Breast epithelium (tissue), 4 donors: ENCODE data around the gene ERCC6L. TPM values are rescaled to one million over a fixed set of nuclear protein-coding genes. Genes with fewer than 3 reads are reported as not detected.
A peak's percentile ranks its signal among the peaks of the same experiment; 100 is the strongest.

Experiments
- DNase-seq, 2 donors: peaks; one replicate each; pipeline ENCODE4 v3.0.0-alpha.2; 2019; ENCODE audit warnings: low spot score in 2 of 2
- H3K27ac ChIP-seq, 2 donors: fragments of 200-600 bp; sonication (generic) in 1 of 2; one replicate each; pipeline ENCODE4 v1.5.1; 2016 to 2019; ENCODE audit warnings: mild to moderate bottlenecking in 1 of 2
- H3K27me3 ChIP-seq, 2 donors: fragments of 200-600 bp; sonication (generic) in 1 of 2; one replicate each; pipeline versions ENCODE4 v1.5.1 to v1.6.0; 2017 to 2019; ENCODE audit warnings: control low read depth in 1 of 2, mild to moderate bottlenecking in 1 of 2
- H3K36me3 ChIP-seq: fragments of 200-600 bp; one replicate; pipeline ENCODE4 v1.5.1; 2019
- H3K4me1 ChIP-seq, 2 donors: fragments of 200-600 bp; sonication (generic); one replicate each; pipeline ENCODE4 v1.5.1; 2016 to 2019; ENCODE audit warnings: control low read depth in 1 of 2
- H3K4me3 ChIP-seq, 3 donors: fragments of 200-600 bp; sonication (generic); 1 replicate in 2 of 3; 2 replicates in 1 of 3; pipeline ENCODE4 v1.5.1; 2016 to 2019; ENCODE audit warnings: mild to moderate bottlenecking in 3 of 3, moderate library complexity in 2 of 3
- H3K9me3 ChIP-seq, 2 donors: fragments of 200-600 bp; sonication (generic) in 1 of 2; one replicate each; pipeline ENCODE4 v1.5.1; 2016 to 2019; ENCODE audit warnings: control low read depth in 1 of 2
- CTCF ChIP-seq, 3 donors: fragments of 450-650 bp; IDR thresholded peaks; one replicate each; pipeline ENCODE4 v1.5.1; 2016 to 2017; ENCODE audit warnings: antibody characterized with exemption in 3 of 3, mild to moderate bottlenecking in 3 of 3, moderate library complexity in 3 of 3
- POLR2A ChIP-seq: fragments of 450-650 bp; IDR thresholded peaks from one replicate; pipeline ENCODE4 v1.6.1; 2016; ENCODE audit warnings: antibody characterized with exemption, mild to moderate bottlenecking, moderate library complexity
- POLR2AphosphoS5 ChIP-seq, 3 donors: sonication (generic); formaldehyde crosslinking; IDR thresholded peaks; one replicate each; pipeline ENCODE4 v1.6.1; 2017; ENCODE audit warnings: antibody characterized with exemption in 3 of 3
- intact Hi-C: fragments of 100-400 bp; cut with DNase I; formaldehyde crosslinking; loops from one replicate; pipeline ENCODE4 v1.15.1; 2023; ENCODE audit warnings: low total_unique reads
- total RNA-seq, 3 donors: library from RNA; depleted of rRNA; stranded (reverse); fragments of >200 nt; gene quantifications; one replicate each; pipeline ENCODE4 v1.1.0, GENCODE V29; 2016

The ERCC6L gene
- total RNA-seq, 3 donors from 2014 or later, result 0.15 to 0.33 TPM; not detected in 1

GRCh38 chrX:72247206-72247942, 8.5 kb upstream of the ERCC6L start:
- H3K9me3 ChIP-seq, result no peaks in the 10 kb centered on the region
- H3K27ac ChIP-seq, result no peak overlapping the region
- intact Hi-C loops, result no loop called here
- DNase-seq, result no peak
- H3K27me3 ChIP-seq, result peaks cover 0 to 14% of the 10 kb centered on the region in 2 donors
- no peaks in the 10 kb centered on the region for H3K4me1 ChIP-seq
- no peaks in the 10 kb centered on the region for H3K36me3 ChIP-seq
- no peak for TF ChIP-seq POLR2A
- no peak for TF ChIP-seq CTCF (IDR thresholded peaks at IDR 0.05)
- TF ChIP-seq POLR2AphosphoS5 (IDR thresholded peaks at IDR 0.05), result no peak
- H3K4me3 ChIP-seq, result no peak overlapping the region

- Histone ChIP-seq H3K27me3 (peaks cover 0 to 14% of the 10 kb centered on the region in 2 donors), H3K4me3 (no peak overlapping the region), H3K36me3 (no peaks in the 10 kb centered on the region), H3K4me1 (no peaks in the 10 kb centered on the region), H3K9me3 (no peaks in the 10 kb centered on the region), H3K27ac (no peak overlapping the region)
- peak in 1 of 2 donors; percentile 26 for DNase-seq
- intact Hi-C loops, result no loop called here
- TF ChIP-seq CTCF (IDR thresholded peaks at IDR 0.05), result peak; percentile 27 to 61 (median 34)
- no peak for TF ChIP-seq POLR2AphosphoS5 (IDR thresholded peaks at IDR 0.05)
- no peak for TF ChIP-seq POLR2A
Measured at GRCh38 chrX:72245461-72246089, 6.7 kb upstream of the ERCC6L start.

GRCh38 chrX:72243472-72243871, 4.6 kb upstream of the ERCC6L start:
- Histone ChIP-seq H3K27me3 (peaks cover 0 to 14% of the 10 kb centered on the region in 2 donors), H3K9me3 (no peaks in the 10 kb centered on the region), H3K4me3 (no peak overlapping the region), H3K4me1 (no peaks in the 10 kb centered on the region), H3K36me3 (no peaks in the 10 kb centered on the region), H3K27ac (no peak overlapping the region)
- DNase-seq, result no peak
- intact Hi-C loops, result no loop called here
- TF ChIP-seq POLR2A (no peak), POLR2AphosphoS5 (IDR thresholded peaks at IDR 0.05) (no peak), CTCF (IDR thresholded peaks at IDR 0.05) (no peak)

GRCh38 chrX:72240976-72241375, 2.1 kb upstream of the ERCC6L start:
- TF ChIP-seq POLR2A (no peak), CTCF (IDR thresholded peaks at IDR 0.05) (no peak), POLR2AphosphoS5 (IDR thresholded peaks at IDR 0.05) (no peak)
- no peak overlapping the region for H3K4me3 ChIP-seq
- no peak overlapping the region for H3K27ac ChIP-seq
- no peaks in the 10 kb centered on the region for H3K36me3 ChIP-seq
- intact Hi-C loops, result no loop called here
- no peaks in the 10 kb centered on the region for H3K4me1 ChIP-seq
- no peaks in the 10 kb centered on the region for H3K9me3 ChIP-seq
- peaks cover 0 to 14% of the 10 kb centered on the region in 2 donors for H3K27me3 ChIP-seq
- no peak for DNase-seq

GRCh38 chrX:72238183-72238582, 644 bp downstream of the ERCC6L start:
- no peak overlapping the region for H3K4me3 ChIP-seq
- no peaks in the 10 kb centered on the region for H3K36me3 ChIP-seq
- H3K27me3 ChIP-seq, result peaks cover 0 to 2% of the 10 kb centered on the region in 2 donors
- H3K9me3 ChIP-seq, result no peaks in the 10 kb centered on the region
- no peak for DNase-seq
- no peak overlapping the region for H3K27ac ChIP-seq
- TF ChIP-seq POLR2A (no peak), POLR2AphosphoS5 (IDR thresholded peaks at IDR 0.05) (no peak), CTCF (IDR thresholded peaks at IDR 0.05) (no peak)
- no peaks in the 10 kb centered on the region for H3K4me1 ChIP-seq
- intact Hi-C loops, result no loop called here
